ENCODE results near the gene NTN1. TPM values are rescaled to one million over a fixed set of nuclear protein-coding genes. Genes with fewer than 3 reads are reported as not detected.
A peak's percentile ranks its signal among the peaks of the same experiment; 100 is the strongest.
"Not testable (repeated sequence)": the region's sequence is repeated elsewhere in the genome, so short reads cannot be mapped to it uniquely, and the experiment has no call there.

The NTN1 gene
- total RNA-seq, result 11.5 TPM

DNA sequence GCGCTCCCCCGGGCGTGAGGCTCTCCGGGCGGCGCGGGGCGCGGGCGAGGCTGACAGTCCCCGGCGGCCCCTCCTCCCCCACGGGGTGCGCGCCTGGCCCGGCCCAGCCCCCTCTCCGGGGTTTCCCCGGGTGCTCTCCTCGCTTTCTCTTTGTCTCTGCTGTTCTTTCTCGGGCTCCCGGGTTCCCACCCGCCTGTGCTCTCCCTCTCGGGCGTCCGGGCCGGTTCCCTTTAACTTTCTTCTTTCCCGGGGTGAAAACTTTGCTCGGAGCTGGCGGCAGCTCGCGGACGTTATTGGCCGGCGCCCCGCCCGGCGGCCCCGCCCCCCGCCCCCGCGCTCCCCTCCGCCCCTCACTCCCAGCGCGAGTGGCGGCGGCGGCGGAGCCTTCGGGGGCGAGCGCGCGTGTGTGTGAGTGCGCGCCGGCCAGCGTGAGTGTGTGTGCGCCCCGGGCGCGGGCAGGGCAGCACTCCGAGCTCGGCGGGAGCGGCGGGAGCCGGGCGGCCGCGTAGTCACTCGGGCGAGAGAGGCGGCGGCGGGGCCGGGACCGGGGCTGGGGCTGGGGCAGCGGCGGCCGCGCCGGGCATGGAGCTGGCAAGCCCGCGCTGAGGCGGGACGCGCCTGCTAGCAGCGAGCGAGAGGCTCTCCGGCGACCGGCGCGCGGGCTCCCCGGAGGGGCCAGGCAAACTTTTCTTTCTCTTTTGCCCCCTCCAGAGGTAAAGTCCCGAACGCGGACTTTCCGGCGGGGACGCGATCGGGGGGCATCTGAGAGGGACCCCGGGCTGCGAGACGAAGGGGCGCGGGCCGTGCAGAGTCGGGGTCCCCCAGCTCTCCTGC, at the start of gene NTN1:
TSS of gene NTN1 (plus strand) at position 353 of the 834 bp plus-strand sequence. CDS start 864 bp downstream, outside the sequence.
- ATAC-seq (peak; percentile 86), DNase-seq (ENCODE audit: low spot score) (peak; percentile 80)

DNA sequence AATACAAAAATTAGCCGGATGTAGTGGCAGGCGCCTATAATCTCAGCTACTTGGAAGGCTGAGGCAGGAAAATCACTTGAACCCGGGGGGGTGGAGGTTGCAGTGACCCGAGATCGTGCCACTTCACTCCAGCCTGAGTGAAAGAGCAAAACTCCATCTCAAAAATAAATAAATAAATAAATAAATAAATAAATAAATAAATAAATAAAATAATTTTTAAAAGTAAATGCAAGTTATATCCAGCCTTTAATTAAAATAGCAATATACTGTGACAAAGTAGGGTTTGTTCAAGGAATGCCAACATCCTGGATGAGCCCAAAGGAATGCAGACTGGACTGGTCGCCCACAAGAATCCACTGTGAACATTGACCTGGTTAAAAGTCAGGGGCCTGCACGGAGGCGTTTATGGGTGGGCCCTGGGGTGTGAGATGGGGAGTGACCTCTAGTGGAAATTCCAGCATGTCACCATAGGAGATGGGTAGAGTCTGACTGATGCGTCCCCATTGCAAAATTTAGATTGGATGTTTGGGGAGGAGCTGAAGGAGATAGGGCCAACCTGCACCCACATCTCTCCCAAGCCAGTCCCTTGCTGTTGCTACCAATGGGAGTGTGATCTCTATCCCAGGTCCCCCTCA, 46.1 kb upstream of the NTN1 start:
- ATAC-seq (no peak), DNase-seq (ENCODE audit: low spot score) (no peak)

DNA sequence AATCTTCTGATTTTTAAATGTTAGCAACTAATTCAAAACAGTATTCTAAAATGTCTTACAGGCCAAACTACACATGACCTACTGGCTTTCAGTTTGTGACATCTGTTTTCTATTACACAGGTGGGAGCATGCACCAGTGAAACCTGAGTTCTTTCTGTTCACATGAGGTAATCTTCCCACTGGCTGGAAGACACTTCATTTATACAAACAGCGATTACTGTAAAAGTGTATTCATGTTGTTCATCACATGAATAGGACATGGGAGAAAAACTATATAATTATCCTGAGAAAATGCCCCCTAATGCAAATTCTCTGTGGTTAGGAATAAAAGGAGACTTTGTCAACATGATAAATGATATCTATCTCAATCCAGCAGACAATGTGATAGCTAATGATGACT, 44.7 kb upstream of the NTN1 start:
- no peak for ATAC-seq
- DNase-seq (ENCODE audit: low spot score), result no peak

DNA sequence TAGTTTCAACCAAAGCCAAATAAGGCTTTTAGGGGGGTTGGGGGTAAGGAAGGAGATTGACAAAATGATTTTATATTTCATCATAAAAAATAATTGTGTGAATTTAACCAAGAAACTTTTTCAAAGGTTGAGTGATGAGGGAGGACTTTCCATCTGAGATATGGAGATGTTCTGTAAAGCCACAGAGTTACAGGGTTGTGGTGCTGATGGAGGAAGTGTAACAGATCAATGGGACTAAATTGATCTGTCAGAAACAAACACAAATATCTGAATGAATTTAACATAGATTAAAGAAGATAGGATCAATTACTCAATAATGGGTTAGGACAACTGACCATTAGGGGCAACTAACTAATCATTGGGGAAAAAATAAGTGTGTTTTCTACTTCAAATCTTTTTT, 41.6 kb upstream of the NTN1 start:
- DNase-seq (ENCODE audit: low spot score) (no peak), ATAC-seq (no peak)

DNA sequence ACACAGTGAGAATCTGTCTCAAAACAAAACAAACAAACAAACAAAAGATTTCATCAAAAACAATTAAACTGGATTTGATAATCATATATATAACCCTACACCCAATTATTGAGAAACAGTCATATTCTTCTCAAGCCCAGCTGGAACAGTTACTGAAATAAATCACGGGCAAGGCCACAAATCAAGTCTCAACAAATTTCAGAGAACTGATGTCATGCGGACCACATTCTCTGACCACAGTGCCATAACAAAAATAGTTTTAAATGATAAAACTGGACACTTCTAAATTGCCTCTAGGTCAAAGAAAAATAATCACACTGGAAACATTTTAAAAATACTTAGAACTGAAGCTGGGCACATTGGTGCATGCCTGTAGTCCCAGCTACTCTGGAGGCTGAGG, 39.9 kb upstream of the NTN1 start:
- DNase-seq (ENCODE audit: low spot score) (no peak), ATAC-seq (no peak)

DNA sequence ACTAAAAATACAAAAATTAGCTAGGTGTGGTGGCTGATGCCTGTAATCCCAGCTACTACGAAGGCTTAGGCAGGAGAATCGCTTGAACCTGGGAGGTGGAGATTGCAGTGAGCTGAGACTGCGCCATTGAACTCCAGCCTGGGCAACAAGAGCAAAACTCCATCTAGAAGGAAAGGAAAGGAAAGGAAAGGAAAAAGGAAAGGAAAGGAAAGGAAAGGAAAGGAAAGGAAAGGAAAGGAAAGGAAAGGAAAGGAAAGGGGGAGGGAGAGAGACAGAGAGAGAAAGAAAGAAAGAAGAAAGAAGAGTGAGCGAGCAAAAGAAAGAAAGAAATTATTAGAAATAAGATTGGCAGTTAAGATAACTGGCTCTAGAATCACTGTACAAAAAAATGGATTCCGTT, 37.1 kb upstream of the NTN1 start:
- DNase-seq (ENCODE audit: low spot score); ATAC-seq: not testable (repeated sequence)

DNA sequence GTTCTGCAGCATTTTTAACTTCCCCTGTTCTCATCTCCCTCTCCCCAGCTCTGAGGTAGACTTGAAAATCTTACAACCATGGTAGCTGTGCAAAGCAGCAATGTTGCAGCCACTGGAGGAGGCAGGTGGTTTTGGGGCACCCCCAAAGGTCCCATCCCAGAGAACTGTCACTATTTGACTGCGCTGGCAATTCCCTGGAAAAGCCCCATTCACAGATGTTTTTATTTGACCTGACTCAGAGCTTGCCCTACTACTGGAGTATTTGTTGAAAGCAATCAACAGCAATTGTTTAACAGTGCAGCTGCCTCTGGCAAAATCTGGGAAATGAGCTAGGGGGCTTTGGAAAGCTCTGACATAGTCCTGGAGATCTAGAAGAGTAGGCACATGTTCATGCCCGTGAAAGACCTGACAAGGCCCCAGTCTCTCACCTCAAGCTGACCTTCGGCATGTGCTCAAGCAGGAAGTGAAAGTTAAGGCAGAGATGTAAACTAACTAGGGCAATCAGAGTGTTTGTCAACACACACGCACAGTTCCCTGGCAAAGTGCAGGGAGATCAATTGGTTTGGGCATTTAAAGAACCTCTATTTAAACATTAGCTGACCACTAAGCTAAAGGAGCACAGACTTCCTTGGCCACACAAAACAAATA, 36.1 kb upstream of the NTN1 start:
- no peak for DNase-seq (ENCODE audit: low spot score)
- peak; percentile 69 for ATAC-seq

DNA sequence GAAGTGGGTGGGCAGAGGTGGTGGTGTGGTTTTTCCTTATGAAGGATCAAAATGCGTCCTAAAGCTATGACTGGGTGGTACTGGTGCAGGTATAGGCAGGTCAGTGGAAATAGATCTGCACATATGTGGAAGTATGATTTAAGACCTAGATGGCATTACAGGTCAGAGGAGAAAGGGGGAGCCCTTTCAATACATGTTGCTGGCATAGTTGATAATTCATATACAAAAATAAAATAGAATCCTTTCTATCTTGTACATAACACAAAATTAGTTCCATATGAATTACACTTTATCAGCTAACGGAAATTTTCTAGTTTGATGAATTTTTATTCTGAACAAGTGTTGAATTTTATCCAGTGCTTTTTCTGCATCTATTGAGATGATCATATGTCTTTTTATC, 35.0 kb upstream of the NTN1 start:
- DNase-seq (ENCODE audit: low spot score) (no peak), ATAC-seq (no peak)

DNA sequence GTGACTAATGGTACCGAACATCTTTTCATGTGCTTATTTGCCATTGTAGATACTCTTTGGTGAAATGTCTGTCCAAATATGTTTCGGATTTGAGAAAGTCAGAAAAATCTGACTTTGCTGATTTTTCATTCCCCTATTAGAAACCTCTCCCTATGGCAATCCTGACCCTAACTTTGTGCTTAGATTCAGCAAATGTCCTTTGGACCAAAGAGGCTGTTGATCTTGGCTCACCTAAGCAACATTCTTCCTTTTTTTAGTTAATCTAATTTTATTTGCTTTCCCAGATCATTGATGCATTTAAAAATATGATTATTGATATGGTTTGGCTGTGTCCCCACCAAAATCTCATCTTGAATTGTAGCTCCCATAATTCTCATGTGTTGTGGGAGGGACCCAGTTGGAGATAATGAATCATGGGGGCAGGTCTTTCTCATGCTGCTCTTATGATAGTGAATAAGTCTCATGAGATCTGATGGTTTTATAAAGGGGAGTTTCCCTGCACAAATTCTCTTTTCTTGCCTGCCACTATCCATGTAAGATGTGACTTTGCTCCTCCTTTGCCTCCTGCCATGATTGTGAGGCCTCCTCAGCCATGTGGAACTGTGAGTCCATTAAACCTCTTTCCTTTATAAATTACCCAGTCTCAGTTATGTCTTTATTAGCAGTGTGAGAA, 32.9 kb upstream of the NTN1 start:
- peak; percentile 73 for ATAC-seq
- DNase-seq (ENCODE audit: low spot score), result not testable (repeated sequence)

DNA sequence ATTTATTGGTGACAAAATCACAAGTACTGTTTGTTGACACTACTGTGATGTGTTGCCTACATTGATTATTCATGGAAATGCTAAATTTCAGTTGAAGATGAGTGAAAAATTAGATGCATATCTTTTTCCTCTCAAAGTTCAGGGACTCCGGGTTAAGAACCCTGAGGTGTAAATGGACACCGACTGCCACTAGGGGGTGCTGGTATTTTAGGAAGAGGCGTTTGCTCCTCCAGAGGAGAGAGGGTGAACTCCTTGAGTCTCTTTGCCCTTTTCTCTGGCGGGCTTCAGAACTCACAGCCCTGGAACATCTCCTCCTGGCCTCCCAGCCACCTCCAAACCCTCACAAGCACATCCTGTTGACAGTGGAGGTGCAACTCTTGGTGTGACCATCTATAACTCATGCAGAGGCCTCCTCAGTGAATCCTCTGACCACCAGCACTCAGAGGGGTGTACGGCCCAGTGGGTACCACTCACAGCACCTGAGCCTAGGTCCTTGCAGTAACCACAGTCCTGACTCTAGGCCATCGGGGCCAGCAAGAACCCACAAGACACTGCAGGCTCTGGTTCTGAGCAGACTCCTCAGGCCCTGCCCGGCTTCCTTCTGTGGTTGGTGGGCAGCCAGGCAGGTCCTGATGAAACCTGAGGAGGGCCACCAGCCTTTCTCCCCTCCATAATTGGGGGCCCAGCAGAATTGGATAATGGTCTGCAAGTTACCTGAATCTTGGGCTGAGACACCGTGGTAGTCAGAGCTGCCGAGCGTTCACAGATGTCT, 29.6 kb upstream of the NTN1 start:
- ATAC-seq, result peak; percentile 79
- no peak for DNase-seq (ENCODE audit: low spot score)

DNA sequence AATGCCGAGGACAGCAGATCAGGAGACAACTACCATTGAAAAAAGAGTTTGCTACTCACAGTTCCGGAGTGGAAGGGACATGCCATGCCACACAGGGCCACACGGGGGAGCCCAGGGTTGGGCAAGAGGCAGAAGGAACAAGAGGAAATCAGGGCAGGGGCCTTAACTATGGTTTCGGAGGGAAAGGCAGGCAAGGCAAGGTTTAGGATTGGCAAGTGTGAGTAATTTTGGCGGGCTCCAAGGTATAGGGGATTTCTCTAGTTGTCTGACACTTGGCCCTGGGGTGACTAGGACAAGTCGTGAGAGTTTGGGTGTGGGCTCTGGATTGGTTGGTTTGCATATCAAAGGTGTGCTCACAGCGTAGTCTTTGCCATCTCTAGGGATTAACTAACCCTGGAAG, 27.0 kb upstream of the NTN1 start:
- ATAC-seq, result peak; percentile 91
- DNase-seq (ENCODE audit: low spot score), result peak; percentile 76

DNA sequence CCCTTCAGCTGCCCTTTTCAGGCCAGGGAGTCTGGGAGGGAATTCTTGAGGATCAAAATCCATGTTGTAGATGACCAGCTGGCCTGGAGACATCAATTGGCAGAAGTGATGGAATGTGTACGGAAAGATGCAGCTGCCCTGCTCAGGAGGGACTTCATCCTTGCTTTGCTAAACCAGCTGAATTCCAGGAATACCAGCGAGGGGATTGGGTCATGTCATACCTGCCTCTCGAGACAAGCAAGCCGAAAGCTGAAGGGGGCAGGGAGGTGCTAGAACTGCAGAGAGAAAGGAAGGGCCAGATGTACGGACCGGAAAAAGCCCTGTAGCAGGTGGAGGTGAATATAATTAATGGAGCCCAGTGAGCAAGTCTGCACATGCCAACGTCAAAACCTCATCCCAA, 25.6 kb upstream of the NTN1 start:
- DNase-seq (ENCODE audit: low spot score) (no peak), ATAC-seq (no peak)

DNA sequence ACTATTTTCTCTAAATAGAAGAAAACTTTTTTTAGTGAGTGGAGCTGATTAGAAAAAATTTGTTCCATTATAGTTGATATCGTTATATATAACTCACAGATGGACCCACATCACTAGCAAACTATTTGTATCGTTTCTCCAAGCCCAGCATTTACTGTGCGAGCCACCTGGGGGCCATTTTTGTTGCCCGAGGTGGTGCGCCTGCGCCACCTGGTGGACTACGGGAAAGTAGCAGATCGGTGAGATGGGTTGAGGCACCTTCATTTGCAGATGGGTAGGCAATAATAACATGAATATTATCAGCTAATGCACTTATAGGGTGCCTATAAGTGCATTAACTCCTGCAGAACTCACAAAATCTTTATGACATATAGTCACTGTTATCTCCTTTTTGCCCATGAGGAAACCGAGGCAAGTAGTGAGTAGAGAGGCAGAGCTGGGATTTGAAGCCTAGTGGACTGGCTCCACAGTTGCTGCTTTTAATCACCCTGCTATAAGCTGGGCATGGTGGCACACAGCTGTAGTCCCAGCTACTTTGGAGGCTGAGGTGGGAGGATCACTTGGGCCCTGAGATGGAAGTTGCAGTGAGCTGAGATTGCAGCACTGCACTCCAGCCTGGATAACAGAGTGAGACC, 23.2 kb upstream of the NTN1 start:
- DNase-seq (ENCODE audit: low spot score) (peak; percentile 62), ATAC-seq (peak; percentile 84)

DNA sequence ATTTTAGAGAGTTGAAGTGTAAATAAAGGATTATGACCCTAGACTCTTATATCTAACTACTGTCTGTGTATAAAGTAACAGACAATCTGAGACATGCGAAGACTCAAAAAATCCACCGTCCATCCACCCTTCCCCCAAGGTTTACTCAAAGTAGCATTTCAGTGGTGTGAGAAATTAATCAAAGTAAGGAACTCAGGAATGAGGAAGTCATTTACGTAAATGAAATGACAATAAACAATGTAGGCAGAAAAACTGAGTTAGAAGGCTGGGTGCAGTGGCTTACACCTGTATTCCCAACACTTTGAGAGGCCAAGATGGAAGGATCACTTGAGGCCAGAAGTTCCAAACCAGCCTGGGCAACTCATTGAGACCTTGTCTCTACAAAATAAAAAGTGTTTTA, 19.8 kb upstream of the NTN1 start:
- no peak for ATAC-seq

DNA sequence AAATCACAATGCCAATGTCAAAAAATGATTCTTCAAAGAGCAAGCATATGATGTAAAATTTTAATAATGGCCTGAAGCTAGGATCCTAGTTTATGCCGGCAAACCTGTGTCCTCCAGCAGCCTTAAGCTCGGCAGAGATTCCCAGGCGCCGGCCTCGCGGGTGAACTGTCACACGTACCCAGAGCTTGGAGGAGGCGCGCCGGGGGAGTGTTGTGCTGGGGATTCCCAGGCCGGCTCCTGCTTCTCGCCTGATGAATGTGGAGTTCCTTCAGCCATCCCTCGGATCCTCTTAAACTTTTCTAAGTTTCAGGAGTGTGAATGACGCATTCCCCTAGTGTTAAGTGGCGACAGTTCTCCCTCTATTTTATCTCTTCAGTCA, 19.1 kb upstream of the NTN1 start:
- DNase-seq (ENCODE audit: low spot score), result no peak
- ATAC-seq, result no peak

More for the DNA sequence above, 19.8 kb upstream of the NTN1 start:
- DNase-seq (ENCODE audit: low spot score), result no peak

DNA sequence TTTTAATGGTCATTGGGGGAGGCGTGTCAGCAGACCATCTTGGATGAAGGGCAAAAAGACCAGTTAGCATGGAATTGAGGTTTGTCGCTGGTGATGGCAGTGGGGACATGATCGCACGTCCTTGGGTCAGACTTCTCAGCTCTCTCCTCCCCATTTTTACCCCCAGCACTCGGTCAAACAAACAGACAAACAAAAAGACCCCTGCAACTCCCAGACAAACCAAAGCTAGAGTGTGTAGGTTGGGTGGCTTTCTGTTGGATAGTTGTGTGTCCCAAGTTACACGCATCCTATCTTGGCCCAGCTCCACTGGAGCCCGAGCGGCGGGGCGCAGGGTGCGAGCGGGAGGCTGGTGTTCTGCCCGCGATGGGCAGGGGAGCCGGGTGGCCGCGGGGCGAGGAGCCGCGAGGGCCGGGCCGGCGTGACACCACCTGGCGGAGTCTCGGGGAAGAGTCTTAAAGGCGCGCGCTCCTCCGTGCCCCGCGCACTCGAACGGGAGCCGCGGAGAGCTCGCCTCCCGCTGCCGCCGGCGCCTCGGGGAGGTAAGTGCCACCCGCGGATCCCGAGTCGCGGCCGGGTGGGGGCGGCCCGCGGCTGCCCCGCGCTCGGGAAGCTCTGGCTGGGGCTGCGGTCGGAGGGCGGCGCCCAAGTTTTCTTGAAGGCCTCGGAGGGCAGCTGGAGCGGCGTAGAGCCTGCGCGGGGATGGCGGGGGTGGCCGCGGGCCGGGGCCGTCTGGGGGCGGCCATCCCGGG, 18.5 kb upstream of the NTN1 start:
- DNase-seq (ENCODE audit: low spot score) (no peak), ATAC-seq (peak; percentile 34)

DNA sequence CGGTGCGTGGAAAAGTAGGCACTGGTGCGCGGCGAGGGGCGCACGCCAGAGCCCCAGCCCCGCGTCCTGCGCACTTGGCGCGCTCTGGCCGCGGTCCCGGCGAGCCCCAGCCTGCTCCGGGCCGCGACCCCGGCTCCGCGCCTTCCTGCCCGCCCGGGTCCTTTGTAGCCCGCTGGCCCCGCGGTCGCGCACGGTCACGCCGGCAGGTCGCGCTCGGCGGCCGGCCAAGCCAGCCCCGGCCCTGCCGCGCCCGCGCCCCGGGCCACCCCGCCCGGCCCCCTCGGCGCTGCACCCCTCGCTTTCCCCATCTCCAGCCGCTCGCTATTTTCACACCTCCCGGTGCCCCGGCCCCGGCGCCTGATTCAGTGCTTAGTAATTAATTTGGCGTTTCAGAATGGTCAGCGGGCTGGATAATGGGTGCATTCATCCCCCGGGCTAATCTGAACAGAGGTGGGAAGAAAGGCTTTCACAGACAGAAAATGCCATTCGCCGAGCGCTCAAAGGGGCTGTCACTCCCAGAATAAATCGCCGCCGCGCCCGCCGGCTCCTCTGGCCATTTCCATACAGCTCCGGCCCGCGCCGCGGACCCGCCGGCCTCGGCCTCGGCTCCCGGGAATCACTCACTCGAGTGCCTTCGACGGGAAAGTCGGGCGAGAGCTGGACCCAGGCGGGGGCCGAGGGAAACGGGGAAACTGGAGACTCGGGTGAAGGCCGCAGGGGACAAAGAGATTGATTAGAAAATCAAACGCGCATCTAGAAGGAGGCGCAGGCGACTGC, 17.8 kb upstream of the NTN1 start:
- peak; percentile 19 for ATAC-seq

DNA sequence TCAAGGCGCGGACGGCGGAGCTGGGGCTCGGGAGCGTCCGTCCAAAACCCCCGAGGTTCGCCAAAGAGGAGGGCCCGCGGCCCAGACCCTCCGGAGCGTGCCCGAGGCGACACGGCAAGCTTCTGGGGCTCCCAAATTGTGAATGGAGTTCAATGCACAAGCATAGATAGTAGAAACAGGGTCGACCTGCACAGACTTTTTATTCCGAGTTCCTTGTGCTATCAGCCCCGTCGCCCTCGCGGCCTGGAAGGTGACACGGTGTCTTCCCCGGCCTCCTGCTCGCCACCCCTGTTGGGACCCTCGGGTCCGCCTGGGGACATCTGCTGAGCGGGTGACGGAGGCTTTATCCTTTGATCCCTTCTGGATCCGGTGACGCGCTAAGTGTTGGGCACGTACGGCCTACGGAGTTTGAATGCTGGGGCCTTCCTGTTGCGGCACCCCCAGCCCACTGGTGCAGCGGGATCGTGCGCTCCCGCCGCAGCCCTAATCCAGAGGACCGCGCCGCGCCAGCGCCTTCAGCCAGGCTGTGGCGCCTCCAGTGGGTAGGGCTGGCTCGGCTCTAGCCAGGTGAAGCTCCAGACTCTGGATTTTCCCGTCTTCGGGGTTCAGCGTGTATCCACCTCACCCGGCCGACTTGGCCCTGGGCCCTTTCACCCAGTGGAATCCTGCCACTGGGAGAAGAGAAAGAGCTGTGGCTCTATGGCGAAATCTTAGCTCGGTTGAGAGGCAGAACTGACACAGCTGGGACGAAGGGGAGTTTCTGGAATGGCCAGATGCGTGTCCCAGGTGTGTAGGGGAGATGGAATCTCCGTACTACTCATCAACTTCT, 17.0 kb upstream of the NTN1 start:
- ATAC-seq, result peak; percentile 77
- no peak for DNase-seq (ENCODE audit: low spot score)

More for the DNA sequence above, 17.8 kb upstream of the NTN1 start:
- no peak for DNase-seq (ENCODE audit: low spot score)
